GM19025 (cell line): ENCODE data around the gene RIPOR2.

Experiments
- ATAC-seq: cut with Tn5 transposase; IDR thresholded peaks from one replicate; pipeline ENCODE4 v1.9.1; 2021; ENCODE audit warnings: mild to moderate bottlenecking, low read depth, moderate library complexity; ENCODE audit not compliant: unreplicated experiment

The RIPOR2 gene

DNA sequence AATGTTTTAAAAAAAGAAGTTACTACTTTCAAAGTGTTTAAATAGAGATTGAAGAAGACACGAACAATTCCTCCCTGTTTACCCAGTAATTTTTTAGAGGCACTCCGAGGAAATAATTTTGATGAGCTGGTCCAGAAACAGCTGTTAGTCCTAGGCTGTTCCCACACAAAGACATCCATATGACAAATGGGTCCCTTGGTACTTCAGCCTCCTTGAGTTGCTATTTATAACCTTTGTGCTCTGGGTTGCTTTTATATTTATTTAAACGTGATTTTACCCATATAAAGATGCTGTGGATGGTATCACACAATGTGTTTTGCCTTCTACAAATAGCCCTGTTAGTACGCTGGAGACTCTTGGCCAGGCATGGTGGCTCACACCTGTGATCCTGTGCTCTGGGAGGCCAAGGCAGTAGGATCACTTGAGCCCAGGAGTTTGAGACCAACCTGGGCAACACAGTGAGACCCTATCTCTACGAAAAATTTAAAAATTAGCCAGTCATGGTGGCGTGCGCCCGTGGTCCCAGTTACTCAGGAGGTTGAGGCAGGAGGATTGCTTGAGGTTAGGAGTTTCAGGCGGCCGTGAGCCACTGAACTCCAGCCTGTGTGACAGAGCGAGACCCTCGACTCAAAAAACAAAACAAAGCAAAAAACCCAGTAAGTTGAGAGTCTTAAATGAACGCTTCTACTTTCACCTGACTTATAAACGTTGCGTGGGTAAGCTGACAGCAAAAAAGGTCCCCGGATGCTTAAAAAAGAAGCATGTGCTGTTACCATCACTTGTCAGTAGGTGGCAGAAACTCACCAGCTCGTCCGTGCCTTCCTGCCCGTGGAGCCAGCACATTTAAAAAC is 80.1 kb downstream of the RIPOR2 start:
- ATAC-seq: no peak

DNA sequence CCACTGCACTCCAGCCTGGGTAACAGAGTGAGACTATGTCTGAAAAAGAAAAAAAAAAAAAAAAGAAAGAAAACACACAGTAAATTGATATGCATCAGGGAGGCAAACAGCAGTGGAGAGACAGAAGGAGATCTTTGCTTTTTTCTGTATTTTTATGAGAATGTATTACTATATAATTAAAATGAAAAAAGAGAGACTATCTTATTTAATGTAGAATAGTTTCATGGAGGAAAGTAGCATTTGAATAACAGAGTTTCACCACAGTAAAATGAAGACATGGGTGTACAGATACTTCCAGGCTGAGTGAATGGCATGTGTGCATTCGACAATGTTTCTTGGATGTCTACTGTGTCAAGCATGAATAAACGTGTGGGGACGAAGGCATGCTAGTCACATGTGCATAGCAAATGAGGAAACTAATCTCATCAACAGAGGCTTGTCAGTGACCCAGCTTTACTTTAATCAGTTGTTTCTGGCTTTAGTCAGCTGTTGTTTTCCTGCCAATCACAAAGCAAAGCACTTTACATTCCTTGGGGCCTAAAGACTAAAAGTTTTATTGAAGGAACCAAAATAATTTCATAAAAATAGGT is 81.6 kb downstream of the RIPOR2 start:
- no peak for ATAC-seq

DNA sequence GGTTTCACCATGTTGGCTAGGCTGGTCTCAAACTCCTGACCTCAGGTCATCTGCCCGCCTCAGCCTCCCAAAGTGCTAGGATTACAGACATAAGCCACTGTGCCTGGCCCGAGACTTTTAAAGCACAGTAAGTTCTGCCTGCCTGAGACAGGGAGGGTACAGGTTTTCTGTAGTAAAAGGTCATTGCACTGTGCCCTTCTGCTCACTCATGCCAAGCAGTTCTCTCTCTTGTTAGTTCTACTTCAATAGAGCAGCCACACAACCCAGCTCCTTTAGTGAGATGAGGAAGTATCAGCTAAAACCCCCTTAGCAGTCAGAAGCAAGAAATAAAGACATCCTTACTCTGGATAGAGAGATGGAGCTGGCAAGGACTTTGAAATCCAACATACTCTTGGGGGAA is 84.7 kb downstream of the RIPOR2 start:
- no peak for ATAC-seq

DNA sequence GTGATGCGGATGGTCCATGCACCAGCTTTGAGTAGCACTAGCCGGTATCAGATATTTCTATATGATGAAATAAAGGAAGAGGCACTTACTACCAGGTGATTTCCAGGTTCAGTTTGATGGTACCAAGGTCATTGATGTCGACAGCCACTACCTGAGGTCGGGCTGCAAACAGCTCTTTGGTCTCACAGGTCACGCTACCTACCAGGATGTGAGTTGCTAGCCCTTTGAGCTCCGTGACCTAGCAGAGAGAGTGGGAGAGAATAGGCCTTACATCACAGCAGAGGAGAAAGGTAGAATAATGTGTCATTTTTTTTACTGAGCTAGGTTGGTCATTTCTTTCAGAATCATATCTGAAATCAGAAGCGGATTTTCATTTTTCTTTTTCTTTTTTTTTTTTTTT is 86.0 kb downstream of the RIPOR2 start:
- no peak for ATAC-seq

DNA sequence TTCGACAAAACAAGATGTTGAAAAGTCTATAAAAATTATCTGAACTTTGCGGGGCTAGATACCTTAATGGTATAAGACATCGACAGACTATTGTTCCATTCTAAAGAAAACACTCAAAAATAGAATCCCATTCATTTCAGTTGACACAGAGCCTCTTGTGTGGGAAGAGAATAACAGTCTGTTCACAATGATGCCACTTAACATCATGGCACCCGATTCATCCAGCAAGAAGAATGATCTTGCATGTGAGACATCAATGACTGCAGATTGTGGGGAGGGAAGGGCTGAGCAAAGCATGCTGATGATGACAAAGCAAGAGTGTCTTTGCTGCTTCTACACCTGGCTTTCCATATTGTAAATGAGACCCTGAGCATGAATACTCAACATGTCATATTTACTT is 87.3 kb downstream of the RIPOR2 start:
- ATAC-seq: no peak

DNA sequence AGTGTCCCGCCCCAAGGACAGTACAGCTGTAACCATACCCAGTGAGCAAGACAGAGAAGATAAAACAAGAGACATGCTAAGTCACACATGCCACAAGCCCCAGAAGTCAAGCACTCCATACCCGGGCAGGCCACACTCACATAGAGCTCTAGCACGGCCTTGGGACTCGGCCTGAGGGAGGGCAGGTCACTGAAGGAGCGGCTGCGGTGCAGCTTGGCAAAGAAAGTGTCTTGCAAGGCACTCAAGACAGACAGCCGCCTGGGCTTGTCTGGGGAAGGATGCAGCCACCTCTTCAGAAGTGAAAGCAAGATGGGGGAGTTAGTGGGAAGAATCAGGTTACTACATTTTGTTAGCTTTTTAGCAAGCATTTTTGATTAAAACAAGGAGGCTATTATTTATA is 88.4 kb downstream of the RIPOR2 start:
- no peak for ATAC-seq

DNA sequence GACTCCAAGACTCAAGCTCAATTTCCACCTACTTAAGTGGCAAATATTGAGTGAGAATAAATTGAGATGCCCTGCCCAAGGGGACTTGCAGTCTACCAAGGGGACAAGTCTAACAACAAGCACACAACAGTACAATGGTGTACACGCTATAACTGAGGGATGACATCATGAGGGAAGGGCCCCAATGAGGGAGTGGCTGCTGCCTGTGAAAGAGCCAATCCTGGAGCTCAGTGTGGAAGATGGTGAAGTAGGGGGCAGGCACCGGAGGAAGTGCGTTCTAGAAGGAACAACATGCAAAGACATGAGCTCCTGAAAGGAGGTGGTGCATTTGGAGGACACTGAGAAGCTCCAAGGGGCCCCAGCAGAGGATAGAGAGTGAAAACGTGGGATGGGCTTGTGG is 90.2 kb downstream of the RIPOR2 start:
- no peak for ATAC-seq

DNA sequence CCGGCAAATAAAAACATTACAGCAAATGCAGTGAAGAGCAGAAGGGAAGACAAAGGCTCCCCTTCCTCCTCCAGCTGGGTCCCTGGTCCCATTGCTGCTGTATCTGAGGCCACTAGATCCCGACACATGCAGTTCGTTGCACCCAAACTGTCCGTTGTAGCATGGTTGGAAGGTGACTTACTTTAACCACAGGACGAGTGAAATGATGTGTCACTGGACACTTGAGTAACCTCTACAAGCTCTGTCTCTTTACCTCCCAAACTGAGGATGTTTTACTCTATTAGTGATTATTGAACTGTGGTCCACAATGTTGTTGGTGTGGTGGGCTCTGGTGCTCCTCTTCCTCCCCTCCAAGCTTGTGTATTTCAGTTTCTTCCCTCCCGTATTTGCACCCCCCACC is 90.9 kb downstream of the RIPOR2 start:
- ATAC-seq: no peak

DNA sequence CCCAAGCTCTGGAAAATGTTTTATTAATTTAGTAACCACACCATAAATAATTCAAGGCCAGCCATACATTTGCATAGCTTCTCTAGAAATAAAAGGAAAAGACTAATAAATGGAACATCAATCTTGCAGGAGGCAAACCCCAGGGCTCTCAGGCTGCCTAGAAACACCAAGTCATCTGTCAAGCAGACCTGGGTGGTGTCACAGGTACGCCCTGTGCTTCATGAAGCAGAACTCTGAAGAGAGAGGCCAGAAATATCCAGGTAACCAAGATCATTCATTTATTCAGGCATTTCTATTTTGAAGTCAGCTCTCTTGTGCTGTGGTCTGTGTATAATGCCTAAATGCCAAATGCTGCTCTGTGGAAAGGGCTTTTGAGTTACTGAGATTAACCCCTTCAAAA is 91.7 kb downstream of the RIPOR2 start:
- no peak for ATAC-seq

DNA sequence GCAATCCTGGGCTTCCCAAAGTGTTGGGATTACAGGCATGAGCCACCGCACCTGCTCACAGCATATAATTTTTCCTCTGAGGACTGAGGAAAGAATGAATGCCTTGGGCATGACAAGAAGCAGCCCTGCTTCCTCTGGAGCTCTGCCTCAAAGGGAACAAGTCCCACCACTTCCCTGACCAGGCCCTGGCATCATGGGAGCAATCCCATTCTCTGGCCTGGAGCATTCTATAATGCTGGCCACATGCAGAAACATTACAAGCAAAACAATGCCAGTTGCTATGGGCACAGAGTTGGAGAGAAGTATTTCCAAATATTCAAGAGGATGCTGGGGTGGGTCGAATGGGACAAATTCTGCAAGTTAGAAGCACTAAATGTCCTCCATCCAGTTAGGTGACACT is 95.6 kb downstream of the RIPOR2 start:
- ATAC-seq: no peak

DNA sequence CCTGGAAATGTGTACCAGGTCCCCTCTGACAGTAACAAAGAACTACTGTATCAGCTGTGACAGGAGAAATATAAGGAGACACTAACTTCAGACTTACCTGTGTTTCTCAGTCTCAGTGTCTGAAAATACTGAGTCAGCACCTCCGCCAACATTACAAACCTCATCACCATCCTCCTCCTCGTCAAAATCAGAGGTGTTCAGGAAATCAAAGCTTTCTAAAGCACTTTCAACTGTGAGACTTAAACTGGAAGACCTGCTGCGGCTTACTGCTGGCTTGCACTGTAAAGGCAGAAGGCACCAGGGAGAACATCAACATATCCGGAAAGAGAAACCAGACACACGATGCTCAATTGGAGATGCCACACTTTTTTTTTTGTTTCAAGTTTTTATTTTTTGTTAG is 96.8 kb downstream of the RIPOR2 start:
- ATAC-seq: no peak

DNA sequence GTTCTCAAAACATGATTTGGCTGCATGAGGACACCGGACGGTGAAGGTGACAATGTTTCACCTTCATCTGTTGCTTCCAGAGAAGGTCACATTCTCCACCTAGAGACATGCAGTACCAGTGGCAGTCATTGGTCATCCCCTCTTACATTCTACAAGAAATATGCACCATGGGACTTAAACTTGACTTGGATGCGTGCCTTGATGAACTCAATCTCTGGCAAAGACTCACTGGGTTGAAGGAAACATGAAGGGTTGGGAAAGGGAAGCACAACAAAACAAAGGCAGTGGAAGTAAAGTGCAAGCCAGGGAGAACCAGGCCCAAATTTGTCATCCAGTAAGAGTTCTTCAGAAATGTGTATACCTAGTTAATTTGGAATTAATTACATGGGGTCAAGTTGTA is 97.7 kb downstream of the RIPOR2 start:
- no peak for ATAC-seq

DNA sequence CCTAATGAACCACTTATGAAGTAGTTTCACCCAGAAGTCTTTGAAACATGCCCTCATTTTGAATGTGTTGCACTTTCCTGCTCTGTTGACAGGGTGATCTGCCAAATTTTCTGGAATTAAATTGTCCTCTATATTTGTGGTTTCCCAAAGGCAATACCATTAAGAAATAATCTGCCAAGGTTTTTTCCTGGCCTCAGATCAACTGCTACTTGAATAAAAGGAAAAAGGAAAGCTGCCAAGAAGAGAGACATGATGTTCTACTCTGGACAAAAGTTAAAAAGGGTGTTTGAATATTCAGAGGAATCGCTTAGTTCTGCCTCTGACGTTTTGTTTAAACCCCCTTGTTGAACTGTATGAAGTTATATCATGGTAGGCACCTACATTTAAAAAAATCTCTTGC is 99.7 kb downstream of the RIPOR2 start:
- no peak for ATAC-seq

DNA sequence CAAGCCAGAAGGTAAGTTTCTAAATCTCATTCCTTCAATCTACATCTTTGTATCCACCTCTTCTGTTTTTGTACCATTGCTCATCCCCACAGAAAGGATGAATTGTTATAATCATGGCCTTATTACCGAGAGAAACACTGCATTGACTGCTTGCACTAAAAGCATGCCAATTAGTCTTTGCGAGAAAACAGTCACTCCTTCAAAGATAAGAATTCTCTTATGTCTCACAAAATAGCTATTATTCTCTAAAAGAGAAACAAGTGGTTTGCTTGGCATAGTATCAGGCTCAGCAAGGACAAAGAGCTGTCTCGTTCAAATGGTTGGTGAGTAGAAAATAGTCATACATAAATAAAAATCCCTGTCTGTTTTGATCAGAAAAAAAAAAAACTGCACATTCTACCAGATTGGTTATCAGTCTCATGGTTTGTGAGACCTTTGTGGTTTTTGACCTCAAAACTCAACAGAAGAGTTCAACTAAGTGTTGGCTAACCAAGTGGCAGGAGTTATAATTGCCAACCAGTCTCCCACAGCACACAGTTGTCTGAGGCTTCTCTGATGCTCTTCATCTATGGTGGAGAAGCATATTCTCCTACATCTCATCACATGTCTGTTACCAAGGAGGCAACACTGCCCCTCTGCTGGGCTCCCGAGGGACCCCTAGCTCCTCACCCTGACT is 101.9 kb downstream of the RIPOR2 start:
- no peak for ATAC-seq

DNA sequence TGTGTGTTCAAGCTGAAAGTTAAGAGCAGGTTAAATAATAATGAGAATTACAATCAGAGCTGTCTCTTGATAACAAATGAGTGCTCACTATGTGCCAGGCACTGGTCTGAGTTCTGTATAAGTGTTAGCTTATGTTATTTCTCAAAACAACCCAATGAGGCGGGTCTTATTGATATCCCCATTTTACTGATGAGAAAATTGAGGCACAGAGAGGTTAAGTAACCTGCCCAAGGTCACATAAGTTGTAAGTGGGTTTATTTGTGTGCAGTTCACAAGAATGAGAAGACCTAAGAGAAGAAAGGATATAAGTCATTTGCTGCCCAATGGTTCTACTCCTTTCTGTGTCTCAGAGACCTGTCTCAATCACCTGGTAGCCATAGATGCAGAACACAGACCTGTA is 103.0 kb downstream of the RIPOR2 start:
- no peak for ATAC-seq

DNA sequence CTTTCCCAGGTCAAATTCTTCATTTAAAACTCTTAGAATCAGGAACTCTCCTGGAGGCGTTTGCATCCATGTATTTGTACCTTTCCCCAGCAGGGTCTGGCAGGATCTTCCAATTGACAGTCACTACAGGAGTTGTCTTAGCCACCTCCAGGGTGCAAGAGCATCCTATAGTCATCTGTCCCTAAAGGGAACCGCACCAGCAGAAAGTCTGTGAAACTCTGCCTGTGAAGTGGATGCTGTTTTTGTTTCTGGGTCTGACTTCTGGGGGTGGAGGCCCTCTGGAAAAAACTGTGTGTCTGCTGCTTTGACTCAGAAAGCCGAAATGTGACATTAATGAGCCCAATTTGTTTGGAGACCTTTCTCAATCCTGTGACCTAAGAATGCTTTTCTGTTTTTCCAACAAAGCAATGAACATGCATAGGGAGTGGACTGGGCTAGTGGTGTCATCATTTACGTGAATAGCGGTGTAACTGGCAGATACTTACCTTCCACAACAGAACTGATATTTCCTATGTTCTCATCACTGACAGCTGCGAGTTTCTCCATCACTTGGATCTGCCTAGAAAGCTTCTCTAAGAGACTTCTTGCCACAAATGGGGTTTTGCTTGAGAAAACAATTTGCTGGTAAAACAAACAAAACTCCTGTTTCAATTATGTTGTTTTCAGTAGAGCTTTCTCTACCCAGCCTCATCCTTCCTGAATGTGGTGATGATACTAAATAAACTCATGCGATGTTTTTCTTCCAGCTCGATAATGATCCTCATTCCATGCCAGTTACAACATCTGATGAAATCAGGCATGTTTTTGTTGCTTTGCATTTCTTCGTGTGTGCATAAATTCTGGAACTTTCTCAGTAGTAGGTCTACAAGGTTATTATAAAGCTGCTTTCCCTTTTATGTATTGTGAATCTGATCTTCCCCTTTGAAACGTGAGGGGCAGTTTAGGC is 103.7 kb downstream of the RIPOR2 start:
- no peak for ATAC-seq

DNA sequence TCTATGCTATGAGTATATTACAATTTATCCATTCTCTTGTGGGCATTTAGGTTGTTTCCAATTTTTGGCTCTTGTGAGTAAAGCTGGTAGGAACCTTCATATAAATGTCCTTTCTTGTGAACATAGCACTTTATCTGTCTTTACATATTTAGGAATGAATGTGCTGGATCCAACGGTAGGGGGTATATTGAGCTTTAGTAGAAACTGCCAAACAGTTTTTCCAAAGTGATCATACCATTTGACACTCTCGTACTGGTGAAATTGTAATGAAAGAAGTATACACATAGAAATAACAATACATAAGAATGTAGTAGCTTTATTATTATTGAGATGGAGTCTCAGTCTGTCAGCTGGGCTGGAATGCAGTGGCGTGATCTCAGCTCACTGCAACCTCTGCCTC is 106.1 kb downstream of the RIPOR2 start:
- ATAC-seq: no peak

DNA sequence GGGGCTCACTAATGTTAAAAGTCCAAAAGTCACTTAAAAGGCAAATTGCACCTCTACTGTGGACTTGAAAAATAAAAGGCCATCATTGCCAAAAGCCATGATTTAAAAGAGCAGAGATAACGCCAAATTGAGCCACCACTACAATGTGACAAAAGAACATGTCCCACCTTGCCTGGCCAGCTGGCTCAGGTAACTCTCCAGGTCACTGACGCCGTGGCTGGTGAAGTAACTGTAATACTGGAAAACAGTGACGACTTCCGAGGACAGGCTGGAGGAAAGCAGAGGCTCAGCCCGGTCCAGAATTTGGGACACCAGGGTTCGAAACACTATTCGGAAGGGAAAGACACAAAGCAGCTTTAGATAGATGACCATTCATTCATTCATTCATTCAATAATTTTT is 107.8 kb downstream of the RIPOR2 start:
- no peak for ATAC-seq

DNA sequence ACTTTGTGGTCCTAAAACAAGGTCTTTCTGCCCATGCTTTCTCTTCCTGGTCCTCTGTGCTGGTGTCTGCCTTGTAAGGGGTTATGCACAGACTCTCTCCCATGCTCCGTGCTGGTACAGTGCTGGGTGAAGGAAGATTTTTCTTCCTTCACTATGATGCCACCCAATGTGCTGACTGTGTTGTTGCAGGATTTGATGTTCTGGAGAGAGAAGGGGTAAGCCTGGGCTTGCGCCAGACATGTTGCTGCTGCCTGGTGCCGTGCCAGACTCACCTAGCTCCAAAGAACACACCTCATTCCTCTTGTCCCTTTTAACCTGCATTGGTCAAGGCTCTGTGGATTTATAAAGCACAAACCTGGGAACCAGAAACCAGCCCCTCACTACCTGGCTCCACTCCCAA is 108.6 kb downstream of the RIPOR2 start:
- no peak for ATAC-seq

DNA sequence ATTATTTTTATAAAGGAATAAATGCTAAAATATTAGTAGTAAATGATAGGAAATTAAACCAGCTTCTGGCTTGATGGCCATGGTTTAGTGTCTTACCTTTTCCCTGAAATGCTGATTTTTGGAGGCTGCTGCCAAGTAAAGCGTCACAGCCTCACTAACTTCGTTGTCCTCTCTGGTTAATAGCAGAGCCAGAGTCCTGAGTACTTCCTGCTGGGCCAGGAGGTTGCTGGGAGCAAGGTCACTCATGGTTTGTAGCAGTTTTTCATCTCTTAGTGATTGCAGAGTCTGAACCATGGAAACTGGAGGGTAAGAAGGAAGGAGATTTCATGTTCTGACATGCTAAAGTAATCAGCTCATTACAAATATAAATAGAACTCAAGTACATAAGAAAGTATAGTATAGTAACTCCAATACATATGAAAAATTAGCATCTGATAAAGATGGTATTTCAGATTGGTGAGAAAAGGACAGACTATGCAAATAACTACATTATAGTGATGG is 110.6 kb downstream of the RIPOR2 start:
- ATAC-seq: no peak
